A673 (cell line): ENCODE data around the gene MAPK8IP1. TPM values are rescaled to one million over a fixed set of nuclear protein-coding genes. Genes with fewer than 3 reads are reported as not detected.

Experiments
- BruUV-seq: library from RNA; stranded (reverse); fragments of 400-500 nt; replicated peaks from 2 replicates; lab custom pipeline; 2021; lab: Mats Ljungman, UMichigan
- CTCF ChIA-PET: fragments of 300-600 bp; sonication (Branson Sonifier 250); formaldehyde crosslinking; loops from one replicate; lab custom pipeline; 2022; ENCODE audit warnings: antibody characterized with exemption; lab: Charles Lee
- POLR2A ChIA-PET: fragments of 300-600 bp; sonication (Branson Sonifier 250); formaldehyde crosslinking; loops from one replicate; lab custom pipeline; 2022; ENCODE audit warnings: antibody characterized with exemption; ENCODE audit not compliant: low non-redundant PET; lab: Charles Lee
- DNase-seq: peaks from one replicate; pipeline ENCODE4 v3.0.0-alpha.2; 2015; ENCODE audit warnings: low spot score
- H3K27ac ChIP-seq: fragments of 200-600 bp; sonication (generic); 2 replicates; pipeline ENCODE4 v1.5.1; 2016; ENCODE audit warnings: mixed run types, low read depth, mild to moderate bottlenecking, mixed read lengths, antibody characterized with exemption, low read length; ENCODE audit not compliant: poor library complexity, severe bottlenecking
- H3K27me3 ChIP-seq: fragments of 200-600 bp; sonication (generic); replicated peaks from 2 replicates; pipeline ENCODE4 v1.6.1; 2017; ENCODE audit warnings: mixed run types, low read depth, mild to moderate bottlenecking, mixed read lengths, antibody characterized with exemption, low read length; ENCODE audit not compliant: insufficient read depth, poor library complexity
- H3K36me3 ChIP-seq: fragments of 200-600 bp; sonication (generic); 2 replicates; pipeline ENCODE4 v1.6.1; 2016; ENCODE audit warnings: mixed run types, mild to moderate bottlenecking, mixed read lengths, antibody characterized with exemption, low read length; ENCODE audit not compliant: insufficient read depth, poor library complexity, severe bottlenecking
- H3K4me1 ChIP-seq: fragments of 200-600 bp; sonication (generic); 2 replicates; pipeline ENCODE4 v1.6.1; 2017; ENCODE audit warnings: mixed run types, mild to moderate bottlenecking, mixed read lengths, antibody characterized with exemption, low read length; ENCODE audit not compliant: insufficient read depth, poor library complexity, severe bottlenecking
- H3K4me3 ChIP-seq: fragments of 200-600 bp; sonication (generic); 2 replicates; pipeline ENCODE4 v1.5.1; 2016; ENCODE audit warnings: low read depth, mixed run types, mild to moderate bottlenecking, mixed read lengths, low read length; ENCODE audit not compliant: poor library complexity, severe bottlenecking
- H3K9me3 ChIP-seq: fragments of 200-600 bp; sonication (generic); 2 replicates; pipeline ENCODE4 v1.6.1; 2016; ENCODE audit warnings: mixed run types, low read depth, mild to moderate bottlenecking, mixed read lengths, antibody characterized with exemption, low read length; ENCODE audit not compliant: poor library complexity, severe bottlenecking
- CTCF ChIP-seq: fragments of 300-800, 200-600 bp; sonication (generic); conservative IDR thresholded peaks from 2 replicates; pipeline ENCODE4 v1.5.1; 2017; ENCODE audit warnings: low read depth, mild to moderate bottlenecking, antibody characterized with exemption, low read length, moderate library complexity, mixed read lengths
- EZH2 ChIP-seq: fragments of 200-600 bp; sonication (generic); IDR thresholded peaks from 2 replicates; pipeline ENCODE4 v1.6.1; 2017; ENCODE audit warnings: borderline replicate concordance, low read depth, mild to moderate bottlenecking, mixed read lengths, antibody characterized with exemption, low read length; ENCODE audit not compliant: poor library complexity, severe bottlenecking
- intact Hi-C: fragments of 100-400 bp; cut with micrococcal nuclease; formaldehyde crosslinking; loops from one replicate; pipeline ENCODE4 v1.10.0; 2022; ENCODE audit not compliant: unreplicated experiment
- total RNA-seq: library from RNA; stranded (reverse); gene quantifications from 2 replicates; pipeline ENCODE4 v1.2.3, GENCODE V29; 2021

Gene MAPK8IP1
- total RNA-seq, 1 experiment from 2014 or later: 46.0 TPM

GRCh38 chr11:45877221-45877620 lies 8.2 kb upstream of the MAPK8IP1 start:
- no peak for TF ChIP-seq EZH2
- no peak for TF ChIP-seq CTCF
- H3K4me3 ChIP-seq: no peak overlapping the region
- ChIA-PET POLR2A (no interaction called here), CTCF (no interaction called here)
- intact Hi-C loops: loop anchor here (10.0 kb wide), 1 partner anchor 358 kb away; no protein-coding TSS in a partner anchor
- no peak for DNase-seq
- no peaks in the 10 kb centered on the region for H3K9me3 ChIP-seq
- H3K27ac ChIP-seq: no peak overlapping the region
- BruUV-seq: no TSS peak
- H3K4me1 ChIP-seq: peaks cover 42% of the 10 kb centered on the region
- no peaks in the 10 kb centered on the region for H3K27me3 ChIP-seq
- peaks cover 31% of the 10 kb centered on the region for H3K36me3 ChIP-seq

- H3K27ac ChIP-seq: no peak overlapping the region
- peaks cover 35% of the 10 kb centered on the region for H3K4me1 ChIP-seq
- TF ChIP-seq CTCF (no peak), EZH2 (no peak)
- intact Hi-C loops: loop anchor here (10.0 kb wide), 1 partner anchor 357 kb away; no protein-coding TSS in a partner anchor
- no peak for DNase-seq
- CTCF ChIA-PET: no interaction called here
- BruUV-seq: no TSS peak
- H3K4me3 ChIP-seq: no peak overlapping the region
- POLR2A ChIA-PET: no interaction called here
- H3K27me3 ChIP-seq: no peaks in the 10 kb centered on the region
- peaks cover 31% of the 10 kb centered on the region for H3K36me3 ChIP-seq
- no peaks in the 10 kb centered on the region for H3K9me3 ChIP-seq
Measured at GRCh38 chr11:45877845-45878244, 7.6 kb upstream of the MAPK8IP1 start.

- peak; percentile 99 for DNase-seq
Measured at GRCh38 chr11:45879803-45880686, 5.4 kb upstream of the MAPK8IP1 start.

More at GRCh38 chr11:45879803-45880686, 5.4 kb upstream of the MAPK8IP1 start:
- peaks cover 24% of the 10 kb centered on the region for H3K36me3 ChIP-seq
- no peak overlapping the region for H3K4me3 ChIP-seq
- TF ChIP-seq CTCF: no peak
- TF ChIP-seq EZH2: no peak
- peaks cover 25% of the 10 kb centered on the region for H3K4me1 ChIP-seq
- intact Hi-C loops: loop anchor here (2.0 to 10.0 kb wide), 3 partner anchors 39 to 435 kb away; no protein-coding TSS in a partner anchor
- H3K27me3 ChIP-seq: no peaks in the 10 kb centered on the region
- no peaks in the 10 kb centered on the region for H3K9me3 ChIP-seq
- ChIA-PET POLR2A (no interaction called here), CTCF (interaction anchor here (0.8 to 1.5 kb wide), 4 partner anchors 18 to 126 kb away, joined by 3 to 8 read pairs (median 4); no protein-coding TSS in a partner anchor)
- peak overlapping the region; percentile 58 for H3K27ac ChIP-seq
- BruUV-seq: no TSS peak
